Jurkat, Clone E6-1 (cell line): ENCODE measurements around the gene ANO10.

ENCODE experiments used
- DNase-seq: peaks from one replicate; pipeline ENCODE4 v3.0.0-alpha.2; 2011; ENCODE audit warnings: low read depth, low spot score
- H3K4me3 ChIP-seq: 2 replicates; pipeline ENCODE4 v1.5.1; 2011; ENCODE audit warnings: mild to moderate bottlenecking, low read length, control low read depth, moderate library complexity

The ANO10 gene

DNA sequence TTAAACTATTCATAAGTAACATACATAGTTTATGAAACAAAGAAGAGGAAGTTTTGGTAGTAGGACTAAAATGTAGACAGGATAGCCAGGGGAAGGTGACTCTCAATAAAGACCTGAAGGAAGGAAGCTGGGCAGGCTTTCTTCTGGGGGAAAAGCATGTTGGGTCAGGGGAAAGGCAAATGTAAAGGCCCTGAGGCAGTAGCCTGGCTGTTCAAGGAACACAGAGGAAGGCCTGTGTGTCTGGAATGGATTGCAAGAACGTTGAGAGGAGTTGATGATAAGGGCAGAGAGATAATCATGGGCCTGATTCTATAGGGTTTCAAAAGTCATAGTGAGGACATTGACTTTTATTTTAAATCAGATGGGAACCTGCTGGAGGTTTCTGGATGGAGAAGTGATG lies 167.8 kb downstream of the ANO10 start:
- H3K4me3 ChIP-seq = no peak overlapping the region
- no peak for DNase-seq

DNA sequence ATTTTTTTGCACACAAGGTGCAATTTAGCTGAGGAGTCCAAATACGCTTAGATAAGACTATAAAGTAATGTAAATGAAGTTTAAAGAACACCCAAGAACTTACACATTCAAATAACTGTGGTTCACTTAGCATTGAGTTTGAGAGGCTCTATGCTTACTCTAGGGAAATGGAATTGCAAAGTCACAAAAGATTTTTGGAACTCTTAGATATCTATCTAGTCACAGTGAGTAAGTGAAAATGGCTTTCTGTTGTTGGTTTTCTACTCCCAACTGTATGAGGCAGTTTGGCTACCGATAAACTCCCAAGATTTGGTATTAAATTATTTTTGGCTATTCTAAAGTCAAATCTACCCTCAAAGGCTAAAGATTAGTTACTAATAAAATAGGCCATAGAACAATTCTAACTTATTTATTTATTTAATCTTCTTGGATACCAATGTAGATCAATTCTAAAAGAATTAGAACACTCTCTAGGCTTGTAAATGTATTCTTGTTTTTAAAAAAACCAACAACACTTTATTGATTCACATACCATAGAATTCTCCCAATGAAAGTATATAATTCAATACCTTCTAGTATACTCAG lies 170.0 kb downstream of the ANO10 start:
- no peak overlapping the region for H3K4me3 ChIP-seq
- DNase-seq = no peak

DNA sequence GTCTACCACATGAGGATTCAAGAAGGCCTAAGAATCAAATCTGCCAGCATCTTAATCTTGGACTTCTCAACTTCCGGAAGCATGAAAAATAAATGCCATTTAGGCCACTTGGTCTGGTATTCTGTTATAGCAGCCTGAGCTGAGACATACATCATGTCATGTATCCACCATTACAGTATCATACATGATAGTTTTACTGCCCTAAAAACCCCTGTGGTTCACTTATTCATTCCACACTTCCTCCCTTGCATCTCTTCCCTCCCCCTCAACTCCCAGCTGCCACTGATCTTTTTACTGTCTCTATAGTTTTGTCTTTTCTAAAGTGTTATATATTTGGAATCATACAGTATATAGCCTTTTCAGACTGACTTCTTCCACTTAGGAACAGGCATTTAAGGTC lies 173.7 kb downstream of the ANO10 start:
- H3K4me3 ChIP-seq = no peak overlapping the region

DNA sequence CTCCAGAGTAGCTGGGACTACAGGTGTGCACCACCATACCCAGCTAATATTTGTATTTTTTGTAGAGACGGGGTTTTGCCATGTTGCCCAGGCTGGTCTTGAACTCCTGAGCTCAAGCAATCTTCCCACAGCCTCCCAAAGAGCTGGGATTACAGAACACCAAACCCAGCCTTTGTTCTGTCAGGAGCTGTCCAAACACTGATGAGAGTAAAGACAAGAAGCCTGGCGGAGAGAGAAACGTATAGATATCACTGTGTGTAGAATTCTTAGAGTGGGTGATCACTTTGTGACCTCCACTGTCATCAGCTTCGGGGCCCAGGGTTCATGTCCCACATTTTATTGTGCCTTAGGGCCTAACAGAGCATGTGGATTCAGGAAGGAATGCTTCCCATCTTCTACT lies 176.0 kb downstream of the ANO10 start:
- H3K4me3 ChIP-seq = no peak overlapping the region
- no peak for DNase-seq

More for the DNA sequence above, 173.7 kb downstream of the ANO10 start:
- no peak for DNase-seq

DNA sequence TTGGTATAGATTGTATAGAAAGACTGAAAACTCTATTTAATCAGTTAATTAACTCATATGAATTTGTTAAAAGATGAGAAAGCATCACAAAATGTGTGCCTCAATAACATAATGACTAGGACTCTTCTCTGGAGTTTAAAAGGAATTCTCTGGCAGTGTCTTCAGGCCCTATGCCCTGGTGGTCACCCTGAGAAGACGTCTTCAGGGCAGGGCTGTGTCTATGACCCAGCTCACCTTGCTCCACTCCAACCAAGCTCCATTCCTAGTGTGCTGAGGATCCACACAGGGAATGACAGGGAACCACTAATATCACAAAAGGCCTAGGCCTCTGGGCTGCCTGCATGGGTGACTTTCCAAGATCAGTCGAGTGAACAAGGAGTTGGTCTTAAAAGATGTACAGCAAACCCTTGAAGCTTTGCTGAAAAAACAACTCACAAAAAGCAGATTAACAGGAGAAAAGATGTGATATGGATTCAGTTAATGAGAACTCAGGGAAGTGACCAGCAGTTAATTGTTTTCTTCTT lies 178.9 kb downstream of the ANO10 start:
- no peak overlapping the region for H3K4me3 ChIP-seq
- DNase-seq = no peak

DNA sequence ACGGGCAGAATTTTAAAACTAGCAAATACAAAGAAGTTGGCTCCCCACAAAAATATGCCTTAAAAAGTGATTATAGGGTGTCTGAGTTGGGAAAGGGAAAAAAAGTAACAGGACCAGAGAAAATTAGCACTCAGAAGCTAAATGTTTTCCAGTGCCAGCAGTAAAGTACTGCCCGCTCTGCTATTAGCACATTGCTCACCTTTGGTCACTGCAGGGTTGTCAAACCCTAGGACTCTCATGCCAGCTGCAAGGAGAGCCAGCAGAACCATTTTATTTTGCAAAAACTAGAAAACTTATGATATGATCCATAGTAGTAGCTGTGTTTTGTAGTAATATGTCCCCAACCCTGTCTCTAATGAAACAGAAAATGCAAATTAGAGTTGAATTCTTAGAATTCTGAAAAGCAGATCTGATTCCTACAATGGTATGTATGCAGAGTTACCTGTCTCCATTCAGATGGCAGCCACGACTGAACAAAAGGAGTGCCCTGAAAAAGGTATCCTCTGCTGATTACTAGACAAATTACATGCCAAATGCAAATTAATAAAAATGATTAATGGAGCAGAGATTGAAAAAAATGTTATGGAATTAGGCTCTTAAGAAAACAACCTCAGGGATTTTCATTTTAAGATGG lies 185.2 kb downstream of the ANO10 start:
- H3K4me3 ChIP-seq = no peak overlapping the region
- DNase-seq = no peak

DNA sequence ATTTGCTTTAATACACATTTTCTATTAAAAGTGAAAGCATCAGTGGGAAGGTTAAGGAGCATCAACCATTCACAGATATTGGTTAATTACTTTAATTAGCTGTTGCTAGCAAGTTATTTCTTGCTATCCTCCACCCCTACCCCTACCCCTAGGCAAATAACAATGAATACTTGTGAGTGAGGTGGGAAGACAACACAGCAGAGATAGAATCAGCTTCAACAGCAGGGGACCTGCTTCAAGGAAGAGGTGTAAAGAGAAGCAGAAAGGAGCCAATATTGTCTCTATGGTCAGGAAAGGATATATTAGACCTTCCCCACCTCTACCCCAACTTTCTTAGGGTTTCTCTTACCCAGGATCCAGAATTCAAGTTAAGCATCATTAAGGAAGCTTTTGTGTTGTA lies 186.1 kb downstream of the ANO10 start:
- DNase-seq = no peak
- H3K4me3 ChIP-seq = no peak overlapping the region

DNA sequence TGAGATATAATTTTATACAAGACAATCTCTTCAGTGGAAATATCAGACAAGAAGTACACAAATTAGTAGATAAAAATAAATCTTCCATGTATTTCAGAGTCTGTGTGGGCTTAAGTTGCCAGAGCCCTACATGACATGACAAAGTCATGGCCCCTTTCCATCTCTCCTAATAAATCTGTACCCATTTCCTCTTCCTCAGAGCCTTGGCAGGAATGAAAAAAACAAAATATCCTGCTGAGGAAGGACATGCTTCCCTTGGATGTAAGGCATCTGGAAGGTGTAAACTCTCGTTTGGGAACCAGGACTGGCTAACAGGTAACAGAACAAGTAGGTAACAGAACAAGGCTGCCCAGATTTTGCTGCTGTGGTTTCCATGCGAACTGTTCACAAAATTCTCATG lies 187.4 kb downstream of the ANO10 start:
- DNase-seq = no peak
- H3K4me3 ChIP-seq = no peak overlapping the region

DNA sequence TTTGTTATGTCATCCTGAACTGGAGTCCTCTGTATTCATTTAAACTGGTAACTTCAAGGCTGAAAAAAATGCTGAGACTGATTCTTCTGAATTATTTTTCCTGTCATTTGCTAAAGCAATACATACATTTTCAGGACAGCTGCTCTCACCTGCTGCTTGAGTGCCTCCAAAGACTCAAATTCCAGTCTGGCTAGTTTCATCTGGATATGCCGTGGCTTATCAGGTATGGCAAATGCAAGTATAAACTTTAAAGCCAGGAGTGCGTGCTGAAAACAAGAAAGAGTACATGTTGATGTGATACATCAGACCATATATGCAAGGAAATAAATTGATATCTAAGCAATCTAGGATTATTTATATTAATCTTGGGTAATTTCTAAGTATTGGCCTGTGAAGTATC lies 189.3 kb downstream of the ANO10 start:
- no peak for DNase-seq
- no peak overlapping the region for H3K4me3 ChIP-seq

DNA sequence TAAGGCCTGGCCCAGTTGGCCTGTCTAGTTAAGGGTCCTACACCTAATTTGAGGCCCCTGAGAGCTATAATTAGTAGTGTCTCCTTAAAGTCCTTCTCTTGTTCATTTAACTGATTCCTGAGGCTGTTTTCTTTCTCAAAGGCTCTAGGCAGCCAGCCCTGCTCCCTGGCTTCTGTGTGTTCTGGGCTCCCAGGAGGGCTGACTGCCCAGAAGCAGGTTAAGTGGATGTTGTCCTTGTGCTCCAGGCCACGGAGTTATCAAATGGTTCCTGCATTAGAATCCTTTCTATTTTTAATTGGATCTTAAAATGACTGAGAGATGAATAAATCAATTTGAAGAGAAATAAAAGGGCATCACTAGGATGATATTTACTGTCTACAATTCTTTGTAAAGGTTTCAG lies 195.4 kb downstream of the ANO10 start:
- H3K4me3 ChIP-seq = no peak overlapping the region
- DNase-seq = no peak

DNA sequence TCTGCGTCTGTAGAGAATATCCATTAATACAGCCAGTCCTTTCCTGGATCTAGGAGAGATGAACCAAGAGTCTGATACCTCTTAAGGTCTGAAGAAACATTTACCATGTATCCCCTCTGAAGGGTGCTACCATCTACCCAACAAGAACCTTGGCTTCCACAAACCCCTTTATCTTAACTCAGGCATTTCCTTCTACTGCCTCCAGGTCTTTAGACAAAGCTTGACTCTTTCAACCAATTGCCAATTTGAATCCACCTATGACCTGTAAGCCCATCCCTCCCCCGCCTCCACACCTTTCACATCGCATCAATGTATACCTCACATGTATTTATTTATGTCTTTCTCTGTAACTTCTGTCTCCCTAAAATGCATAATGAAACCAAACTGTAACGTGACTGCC lies 196.0 kb downstream of the ANO10 start:
- DNase-seq = no peak
- H3K4me3 ChIP-seq = no peak overlapping the region

DNA sequence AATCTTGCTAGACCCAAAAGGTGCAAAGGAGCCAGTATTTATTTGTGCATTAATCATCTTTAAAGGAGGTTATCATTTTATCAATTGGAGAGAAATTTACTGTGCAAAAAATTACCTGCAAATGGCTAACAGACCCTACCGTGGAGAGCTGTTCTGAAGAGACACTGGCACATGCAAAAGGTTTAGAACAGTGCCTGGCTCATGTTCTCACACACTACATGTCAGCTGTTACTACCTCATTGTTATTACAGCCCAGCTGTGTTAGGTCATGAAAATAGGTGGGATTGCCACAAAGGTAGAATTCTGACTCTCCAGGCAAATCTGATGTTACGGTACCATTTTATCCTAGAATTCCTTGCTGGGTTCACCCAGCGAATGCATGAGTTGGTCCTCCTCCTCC lies 198.2 kb downstream of the ANO10 start:
- DNase-seq = no peak
- no peak overlapping the region for H3K4me3 ChIP-seq

DNA sequence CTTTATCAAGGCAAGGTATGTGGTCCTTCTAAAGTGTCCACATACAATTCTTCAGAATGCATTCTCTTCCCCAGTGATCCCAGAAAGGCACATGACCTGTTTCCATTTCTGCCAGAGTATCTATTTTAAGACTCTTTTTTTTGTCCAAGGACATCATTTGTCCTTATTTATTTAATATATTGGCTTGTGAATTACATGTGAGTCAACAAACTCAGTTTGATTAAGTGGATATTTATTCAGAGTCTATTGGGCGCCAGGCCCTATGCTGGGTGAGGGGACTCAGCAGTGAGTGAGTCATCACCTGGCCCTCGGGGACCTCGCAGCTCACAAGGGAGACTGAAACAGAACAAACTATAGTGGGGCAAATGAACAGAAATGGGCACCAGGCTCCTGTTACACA lies 198.7 kb downstream of the ANO10 start:
- H3K4me3 ChIP-seq = no peak overlapping the region
- DNase-seq = no peak

DNA sequence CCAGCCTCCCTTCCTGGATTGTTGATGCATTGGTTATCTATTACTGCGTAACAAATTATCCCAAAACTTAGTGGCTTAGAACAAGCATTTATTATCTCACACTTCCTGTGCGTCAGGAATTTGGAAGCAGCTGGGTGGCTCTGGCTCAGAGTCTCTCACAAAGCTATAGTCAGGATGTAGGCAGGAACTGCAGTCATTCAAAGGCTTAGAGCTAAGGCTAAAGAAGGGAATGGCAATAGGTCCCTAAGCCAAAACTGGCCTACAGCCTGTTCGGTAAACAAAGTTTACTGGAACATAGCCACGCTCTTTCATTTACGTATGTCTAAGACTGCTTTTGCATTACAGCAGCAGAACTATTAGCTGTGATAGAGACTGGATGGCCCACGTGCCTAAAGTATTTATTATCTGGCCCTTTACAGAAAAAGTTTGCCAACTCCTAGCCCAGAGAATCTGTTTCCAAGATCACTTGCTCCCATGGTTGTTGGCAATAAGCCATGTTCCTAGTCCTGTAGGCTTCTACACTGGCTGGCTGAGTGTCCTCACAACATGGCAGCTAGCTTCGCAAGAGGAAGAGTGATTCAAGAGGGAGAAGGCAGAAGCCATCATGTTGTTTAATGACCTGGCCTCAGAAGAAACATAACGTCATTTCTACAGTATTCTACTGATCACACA lies 203.1 kb downstream of the ANO10 start:
- no peak overlapping the region for H3K4me3 ChIP-seq
- no peak for DNase-seq

DNA sequence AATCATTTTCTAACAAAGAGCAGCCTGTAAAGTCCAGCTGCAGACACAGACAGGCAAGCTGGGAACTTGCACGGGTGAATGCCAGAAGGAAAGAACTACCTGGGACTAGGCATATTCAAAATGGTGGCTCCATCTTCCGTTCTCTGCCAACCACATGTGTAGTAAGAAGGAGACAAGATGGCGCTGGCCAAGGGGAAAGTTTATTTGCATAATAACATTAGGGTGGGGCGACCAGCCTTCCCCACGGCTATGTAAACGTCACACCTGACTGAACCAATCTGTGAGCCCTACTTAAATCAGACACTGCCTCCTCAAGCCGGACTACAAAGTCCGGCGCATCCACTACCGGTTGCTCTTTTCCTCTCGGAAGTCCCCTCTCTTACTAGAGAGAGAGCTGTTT lies 204.7 kb downstream of the ANO10 start:
- H3K4me3 ChIP-seq = no peak overlapping the region
- no peak for DNase-seq

DNA sequence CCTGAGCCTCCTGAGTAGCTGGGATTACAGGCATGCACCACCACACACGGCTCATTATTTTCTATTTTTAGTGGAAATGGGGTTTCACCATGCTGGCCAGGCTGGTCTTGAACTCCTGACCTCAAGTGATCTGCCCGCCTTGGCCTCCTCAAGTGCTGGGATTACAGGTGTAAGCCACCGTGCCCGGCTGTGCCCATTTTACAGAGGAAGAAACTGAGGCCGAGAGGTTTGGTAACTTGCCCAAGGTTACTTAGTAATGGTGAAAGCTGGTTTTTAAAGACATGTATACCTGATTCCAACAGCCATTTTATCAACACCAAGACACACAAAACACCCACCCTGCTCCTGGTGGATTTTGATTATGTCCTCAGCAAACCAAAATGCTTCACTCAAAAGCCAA lies 206.7 kb downstream of the ANO10 start:
- no peak for DNase-seq
- H3K4me3 ChIP-seq = no peak overlapping the region

DNA sequence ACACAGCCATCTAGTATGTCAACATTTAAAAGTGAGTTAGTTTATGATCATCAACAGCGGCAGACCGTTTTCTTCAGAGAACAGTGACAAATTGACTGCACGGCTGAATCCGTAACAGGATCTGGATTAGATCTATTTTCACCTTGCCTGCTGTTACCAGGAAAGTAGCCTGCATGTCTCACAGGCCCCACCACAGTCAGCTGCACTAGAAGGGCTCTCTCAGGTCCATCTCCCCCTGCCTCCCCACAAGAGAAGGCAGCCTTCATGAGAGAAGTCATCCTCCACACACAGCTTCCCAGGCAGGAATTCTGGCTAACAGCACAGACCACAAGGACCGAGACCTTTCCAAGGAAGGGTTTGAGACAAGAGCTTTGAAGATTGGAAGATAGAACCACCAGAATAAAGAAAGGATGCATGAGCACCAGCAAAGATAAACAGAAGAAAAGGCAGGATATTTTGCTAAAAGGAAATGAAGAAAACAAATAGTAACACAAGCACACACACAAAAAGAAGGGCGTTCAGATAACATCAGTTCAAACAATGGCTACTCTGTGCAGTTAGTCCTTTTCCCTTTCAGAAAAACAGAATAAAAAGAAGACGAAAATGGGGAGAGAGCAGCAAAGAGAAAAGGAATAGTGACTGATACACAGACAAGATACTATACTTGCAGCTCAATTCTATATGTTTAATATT lies 208.0 kb downstream of the ANO10 start:
- DNase-seq = no peak
- no peak overlapping the region for H3K4me3 ChIP-seq

DNA sequence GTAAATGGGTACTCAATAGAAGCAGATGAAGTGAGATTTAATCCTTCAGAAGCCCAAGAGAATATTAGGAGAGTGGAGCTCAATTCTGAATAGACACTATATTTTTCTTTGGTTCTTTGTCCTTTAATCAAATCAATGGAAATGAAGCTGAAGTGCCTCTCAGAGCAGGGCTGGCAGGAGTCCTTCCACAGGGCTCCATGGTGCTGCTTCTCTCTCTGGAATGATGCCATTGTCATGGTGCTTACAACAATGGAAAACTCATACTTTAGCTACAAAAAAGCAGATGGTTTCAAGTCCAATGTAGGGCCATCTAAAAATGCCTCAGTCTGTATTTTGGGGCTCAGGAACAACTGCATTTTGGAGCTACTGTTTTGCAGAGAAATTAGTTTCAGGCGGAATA lies 210.4 kb downstream of the ANO10 start:
- no peak overlapping the region for H3K4me3 ChIP-seq
- DNase-seq = no peak

DNA sequence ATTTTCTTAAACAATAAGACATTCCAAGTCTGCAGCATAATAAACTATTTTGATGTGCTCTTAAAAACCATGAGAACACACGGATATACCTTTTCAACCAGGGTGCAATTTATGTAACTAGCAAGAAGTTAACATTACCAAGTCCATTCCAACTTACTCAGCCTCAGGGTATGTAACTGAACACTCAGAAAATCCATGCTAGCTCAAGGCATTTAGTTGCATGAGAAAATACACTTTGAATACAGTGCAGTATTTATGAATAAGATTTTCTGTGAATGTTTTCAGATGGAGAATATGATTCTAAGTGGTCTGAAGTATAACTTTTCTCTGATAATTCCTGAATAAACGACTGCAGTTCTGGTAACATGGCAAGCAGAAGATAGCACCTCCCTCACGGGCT lies 211.2 kb downstream of the ANO10 start:
- H3K4me3 ChIP-seq = no peak overlapping the region
- no peak for DNase-seq

DNA sequence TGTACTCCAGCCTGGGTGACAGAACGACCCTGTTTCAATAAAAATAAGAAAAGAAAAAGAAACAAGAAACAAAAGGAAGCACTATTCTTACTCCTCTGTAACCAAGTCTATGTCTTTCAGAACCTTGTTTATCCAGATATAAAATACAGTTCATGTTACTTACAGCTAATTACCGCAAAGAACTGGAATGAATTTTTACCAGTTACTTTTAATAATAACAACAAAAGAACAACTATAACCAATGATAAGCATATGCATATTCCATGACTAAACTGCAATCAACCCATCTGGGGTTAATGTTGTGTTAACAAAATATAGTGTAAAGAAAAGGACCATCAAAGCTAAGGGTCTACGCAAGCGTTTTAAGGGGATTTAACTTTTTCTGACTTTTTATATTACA lies 212.3 kb downstream of the ANO10 start:
- no peak overlapping the region for H3K4me3 ChIP-seq
- DNase-seq = no peak
